Upper lobe of right lung (tissue), 1 donor: Measurements from ENCODE around the gene IFT25. TPM values are rescaled to one million over a fixed set of nuclear protein-coding genes. Genes with fewer than 3 reads are reported as not detected.

Source experiments
- ATAC-seq: fragments of 200-7000 bp; cut with Tn5 transposase; one replicate; pipeline ENCODE4 v1.9.1; 2020; ENCODE audit warnings: mild to moderate bottlenecking, moderate library complexity
- DNase-seq: peaks from one replicate; pipeline ENCODE4 v3.0.0-alpha.2; 2020
- H3K27ac ChIP-seq: fragments of 200-600 bp; one replicate; pipeline ENCODE4 v1.8.0; 2022
- H3K27me3 ChIP-seq: fragments of 200-600 bp; one replicate; pipeline ENCODE4 v1.8.0; 2022; ENCODE audit warnings: mild to moderate bottlenecking
- H3K36me3 ChIP-seq: fragments of 200-600 bp; one replicate; pipeline ENCODE4 v1.8.0; 2022
- H3K4me1 ChIP-seq: fragments of 200-600 bp; one replicate; pipeline ENCODE4 v1.8.0; 2022
- H3K4me3 ChIP-seq: fragments of 200-600 bp; one replicate; pipeline ENCODE4 v1.8.0; 2022; ENCODE audit warnings: mild to moderate bottlenecking
- H3K9me3 ChIP-seq: fragments of 200-600 bp; one replicate; pipeline ENCODE4 v1.8.0; 2022
- intact Hi-C: fragments of 100-400 bp; cut with DNase I; formaldehyde crosslinking; loops from one replicate; pipeline ENCODE4 v1.11.0; 2022
- total RNA-seq: library from RNA; stranded (reverse); fragmentation: NEBNext Ultra II Directional; extraction: Animal tissue kit (Norgen Biotek cat#: 25700); gene quantifications from one replicate; pipeline ENCODE4 v1.2.1, GENCODE V29; 2021
- TF ChIP-seq, protein P1 (sequence below): fragments of 200-600 bp; IDR thresholded peaks from one replicate; pipeline ENCODE4 v1.8.0; 2022; ENCODE audit warnings: antibody characterized with exemption
- donor health status: DM: no; HTN: yes; CAD: no; lungs with severe emphysema.

Gene IFT25
- total RNA-seq, 1 donor from 2014 or later = 16.8 TPM

- ATAC-seq = no peak
- DNase-seq = no peak
Observed at GRCh38 chr1:53902235-53903138, 43.0 kb downstream of the IFT25 start.

DNA sequence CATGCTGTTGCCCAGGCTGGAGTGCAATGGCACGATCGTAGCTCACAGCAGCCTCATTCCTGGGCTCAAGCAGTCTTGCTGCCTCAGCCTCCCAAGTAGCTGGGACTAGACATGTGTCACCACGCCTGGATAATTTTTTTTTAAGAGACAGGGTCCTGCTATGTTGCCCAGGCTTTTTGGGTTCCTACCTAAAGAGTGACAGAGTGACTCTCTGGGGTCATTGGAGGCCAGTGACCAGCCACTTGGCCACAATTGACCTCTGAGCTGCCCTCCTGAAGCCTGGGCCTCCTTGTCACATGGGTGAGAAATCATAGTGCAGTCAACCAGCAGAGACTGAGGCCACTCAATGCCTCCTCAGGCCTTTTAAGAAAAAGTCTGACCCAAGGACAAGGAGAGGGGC lies 45.8 kb downstream of the IFT25 start:
- Histone ChIP-seq H3K27me3 (no peaks in the 10 kb centered on the region), H3K4me3 (no peak overlapping the region), H3K36me3 (no peaks in the 10 kb centered on the region), H3K27ac (no peak overlapping the region), H3K4me1 (peaks cover 7% of the 10 kb centered on the region), H3K9me3 (no peaks in the 10 kb centered on the region)
- ATAC-seq = no peak
- intact Hi-C loops = no loop called here
- DNase-seq = no peak
- TF ChIP-seq, protein P1, sequence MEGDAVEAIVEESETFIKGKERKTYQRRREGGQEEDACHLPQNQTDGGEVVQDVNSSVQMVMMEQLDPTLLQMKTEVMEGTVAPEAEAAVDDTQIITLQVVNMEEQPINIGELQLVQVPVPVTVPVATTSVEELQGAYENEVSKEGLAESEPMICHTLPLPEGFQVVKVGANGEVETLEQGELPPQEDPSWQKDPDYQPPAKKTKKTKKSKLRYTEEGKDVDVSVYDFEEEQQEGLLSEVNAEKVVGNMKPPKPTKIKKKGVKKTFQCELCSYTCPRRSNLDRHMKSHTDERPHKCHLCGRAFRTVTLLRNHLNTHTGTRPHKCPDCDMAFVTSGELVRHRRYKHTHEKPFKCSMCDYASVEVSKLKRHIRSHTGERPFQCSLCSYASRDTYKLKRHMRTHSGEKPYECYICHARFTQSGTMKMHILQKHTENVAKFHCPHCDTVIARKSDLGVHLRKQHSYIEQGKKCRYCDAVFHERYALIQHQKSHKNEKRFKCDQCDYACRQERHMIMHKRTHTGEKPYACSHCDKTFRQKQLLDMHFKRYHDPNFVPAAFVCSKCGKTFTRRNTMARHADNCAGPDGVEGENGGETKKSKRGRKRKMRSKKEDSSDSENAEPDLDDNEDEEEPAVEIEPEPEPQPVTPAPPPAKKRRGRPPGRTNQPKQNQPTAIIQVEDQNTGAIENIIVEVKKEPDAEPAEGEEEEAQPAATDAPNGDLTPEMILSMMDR = no peak

More at GRCh38 chr1:53902235-53903138, 43.0 kb downstream of the IFT25 start:
- Histone ChIP-seq H3K4me1 (peaks cover 5% of the 10 kb centered on the region), H3K27ac (no peak overlapping the region), H3K36me3 (no peaks in the 10 kb centered on the region), H3K27me3 (no peaks in the 10 kb centered on the region), H3K9me3 (no peaks in the 10 kb centered on the region), H3K4me3 (no peak overlapping the region)
- TF ChIP-seq, protein P1 = no peak
- intact Hi-C loops = no loop called here

DNA sequence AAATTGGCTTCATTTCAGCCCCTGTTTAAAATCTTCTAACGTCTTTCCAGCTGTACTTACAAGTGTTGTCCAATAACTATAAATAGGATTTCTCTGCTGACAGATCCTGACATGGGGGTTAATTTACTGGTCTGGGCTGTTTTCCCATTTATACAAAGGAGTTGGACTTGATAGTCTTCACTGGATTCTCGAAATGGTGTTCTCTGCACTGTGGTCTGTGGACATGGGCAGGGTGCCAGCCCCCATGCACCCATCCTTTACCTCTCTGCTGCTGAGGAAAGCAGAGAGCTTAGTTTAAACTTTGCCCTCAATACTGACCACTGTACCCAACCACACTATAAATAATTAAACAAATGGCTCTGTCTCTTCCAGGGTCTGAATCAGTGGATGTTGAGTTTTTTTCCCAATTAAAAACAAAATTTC lies 46.3 kb downstream of the IFT25 start:
- H3K27me3 ChIP-seq = no peaks in the 10 kb centered on the region
- peaks cover 7% of the 10 kb centered on the region for H3K4me1 ChIP-seq
- DNase-seq (no peak), ATAC-seq (no peak)
- no peaks in the 10 kb centered on the region for H3K36me3 ChIP-seq
- intact Hi-C loops = no loop called here
- no peak overlapping the region for H3K4me3 ChIP-seq
- no peaks in the 10 kb centered on the region for H3K9me3 ChIP-seq
- TF ChIP-seq, protein P1 = no peak
- no peak overlapping the region for H3K27ac ChIP-seq

GRCh38 chr1:53896635-53897229 lies 48.8 kb downstream of the IFT25 start:
- no peak for DNase-seq
- Histone ChIP-seq H3K4me1 (peaks cover 7% of the 10 kb centered on the region), H3K4me3 (no peak overlapping the region), H3K9me3 (no peaks in the 10 kb centered on the region), H3K27ac (no peak overlapping the region), H3K27me3 (no peaks in the 10 kb centered on the region), H3K36me3 (no peaks in the 10 kb centered on the region)
- intact Hi-C loops = no loop called here
- TF ChIP-seq, protein P1 = no peak
- peak; percentile 47 for ATAC-seq

GRCh38 chr1:53895421-53895820 lies 50.1 kb downstream of the IFT25 start:
- Histone ChIP-seq H3K27me3 (no peaks in the 10 kb centered on the region), H3K4me1 (peaks cover 9% of the 10 kb centered on the region), H3K4me3 (no peak overlapping the region), H3K9me3 (no peaks in the 10 kb centered on the region), H3K27ac (no peak overlapping the region), H3K36me3 (no peaks in the 10 kb centered on the region)
- intact Hi-C loops = no loop called here
- TF ChIP-seq, protein P1 = no peak
- ATAC-seq (no peak), DNase-seq (no peak)
